ENCODE measurements around the gene NFIX. TPM values are rescaled to one million over a fixed set of nuclear protein-coding genes. Genes with fewer than 3 reads are reported as not detected.

Gene NFIX
- total and polyA plus RNA-seq, 2 experiments from 2014 or later: 0.06 to 0.14 TPM

DNA sequence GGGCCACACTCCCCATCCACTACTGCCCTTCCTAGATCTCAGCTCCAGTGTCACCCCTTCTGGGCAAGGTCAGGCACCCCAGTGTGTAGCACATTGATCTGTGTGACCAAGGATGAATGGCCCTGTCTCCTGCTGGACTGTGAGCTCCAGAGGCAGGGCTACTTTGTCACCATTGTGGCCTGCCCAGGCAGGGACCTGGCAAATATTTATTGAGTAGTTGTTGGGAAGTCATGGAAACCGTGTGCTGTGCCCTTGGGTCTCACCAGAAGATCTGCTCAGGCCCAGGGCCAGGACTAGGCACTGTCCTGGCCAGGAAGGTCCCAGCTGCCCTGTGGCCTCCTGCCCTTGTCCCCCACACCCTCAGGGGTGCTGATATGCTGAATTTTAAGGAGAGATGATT is 133.3 kb downstream of the NFIX start:
- Mint-ChIP-seq H3K9me3 (no peaks in the 10 kb centered on the region), H3K4me1 (peaks cover 5% of the 10 kb centered on the region; the same call in 2 of the 3 replicates), H3K4me3 (no peak overlapping the region), H3K36me3 (ENCODE audit: low read depth) (peaks cover 31% of the 10 kb centered on the region), H3K27ac (no peak overlapping the region), H3K27me3 (ENCODE audit: insufficient read depth, low read depth, poor library complexity) (peaks cover 9% of the 10 kb centered on the region)
- H3K79me2 ChIP-seq (replicated peaks; ENCODE audit: insufficient read depth): peaks cover 100% of the 10 kb centered on the region
- TF ChIP-seq ZNF331 (CRISPR knock-in tag; IDR thresholded peaks at IDR 0.05; ENCODE audit: low read depth): no peak
- TF ChIP-seq, protein P1, sequence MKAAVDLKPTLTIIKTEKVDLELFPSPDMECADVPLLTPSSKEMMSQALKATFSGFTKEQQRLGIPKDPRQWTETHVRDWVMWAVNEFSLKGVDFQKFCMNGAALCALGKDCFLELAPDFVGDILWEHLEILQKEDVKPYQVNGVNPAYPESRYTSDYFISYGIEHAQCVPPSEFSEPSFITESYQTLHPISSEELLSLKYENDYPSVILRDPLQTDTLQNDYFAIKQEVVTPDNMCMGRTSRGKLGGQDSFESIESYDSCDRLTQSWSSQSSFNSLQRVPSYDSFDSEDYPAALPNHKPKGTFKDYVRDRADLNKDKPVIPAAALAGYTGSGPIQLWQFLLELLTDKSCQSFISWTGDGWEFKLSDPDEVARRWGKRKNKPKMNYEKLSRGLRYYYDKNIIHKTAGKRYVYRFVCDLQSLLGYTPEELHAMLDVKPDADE (IDR thresholded peaks at IDR 0.05): no peak
- TF ChIP-seq, protein P2, sequence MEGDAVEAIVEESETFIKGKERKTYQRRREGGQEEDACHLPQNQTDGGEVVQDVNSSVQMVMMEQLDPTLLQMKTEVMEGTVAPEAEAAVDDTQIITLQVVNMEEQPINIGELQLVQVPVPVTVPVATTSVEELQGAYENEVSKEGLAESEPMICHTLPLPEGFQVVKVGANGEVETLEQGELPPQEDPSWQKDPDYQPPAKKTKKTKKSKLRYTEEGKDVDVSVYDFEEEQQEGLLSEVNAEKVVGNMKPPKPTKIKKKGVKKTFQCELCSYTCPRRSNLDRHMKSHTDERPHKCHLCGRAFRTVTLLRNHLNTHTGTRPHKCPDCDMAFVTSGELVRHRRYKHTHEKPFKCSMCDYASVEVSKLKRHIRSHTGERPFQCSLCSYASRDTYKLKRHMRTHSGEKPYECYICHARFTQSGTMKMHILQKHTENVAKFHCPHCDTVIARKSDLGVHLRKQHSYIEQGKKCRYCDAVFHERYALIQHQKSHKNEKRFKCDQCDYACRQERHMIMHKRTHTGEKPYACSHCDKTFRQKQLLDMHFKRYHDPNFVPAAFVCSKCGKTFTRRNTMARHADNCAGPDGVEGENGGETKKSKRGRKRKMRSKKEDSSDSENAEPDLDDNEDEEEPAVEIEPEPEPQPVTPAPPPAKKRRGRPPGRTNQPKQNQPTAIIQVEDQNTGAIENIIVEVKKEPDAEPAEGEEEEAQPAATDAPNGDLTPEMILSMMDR (conservative IDR thresholded peaks at IDR 0.05; ENCODE audit: low read depth in 2 of 2): no peak
- TF ChIP-seq JUNB (IDR thresholded peaks at IDR 0.05; ENCODE audit: unreplicated experiment): no peak
- TF ChIP-seq STAT1 (IDR thresholded peaks at IDR 0.05; ENCODE audit: unreplicated experiment): no peak
- no peak for TF ChIP-seq CREB1 (CRISPR knock-in tag; IDR thresholded peaks at IDR 0.05; ENCODE audit: low read depth)
- TF ChIP-seq EZH2phosphoT487 (IDR thresholded peaks at IDR 0.05; ENCODE audit: unreplicated experiment): no peak
- TF ChIP-seq, protein P3, sequence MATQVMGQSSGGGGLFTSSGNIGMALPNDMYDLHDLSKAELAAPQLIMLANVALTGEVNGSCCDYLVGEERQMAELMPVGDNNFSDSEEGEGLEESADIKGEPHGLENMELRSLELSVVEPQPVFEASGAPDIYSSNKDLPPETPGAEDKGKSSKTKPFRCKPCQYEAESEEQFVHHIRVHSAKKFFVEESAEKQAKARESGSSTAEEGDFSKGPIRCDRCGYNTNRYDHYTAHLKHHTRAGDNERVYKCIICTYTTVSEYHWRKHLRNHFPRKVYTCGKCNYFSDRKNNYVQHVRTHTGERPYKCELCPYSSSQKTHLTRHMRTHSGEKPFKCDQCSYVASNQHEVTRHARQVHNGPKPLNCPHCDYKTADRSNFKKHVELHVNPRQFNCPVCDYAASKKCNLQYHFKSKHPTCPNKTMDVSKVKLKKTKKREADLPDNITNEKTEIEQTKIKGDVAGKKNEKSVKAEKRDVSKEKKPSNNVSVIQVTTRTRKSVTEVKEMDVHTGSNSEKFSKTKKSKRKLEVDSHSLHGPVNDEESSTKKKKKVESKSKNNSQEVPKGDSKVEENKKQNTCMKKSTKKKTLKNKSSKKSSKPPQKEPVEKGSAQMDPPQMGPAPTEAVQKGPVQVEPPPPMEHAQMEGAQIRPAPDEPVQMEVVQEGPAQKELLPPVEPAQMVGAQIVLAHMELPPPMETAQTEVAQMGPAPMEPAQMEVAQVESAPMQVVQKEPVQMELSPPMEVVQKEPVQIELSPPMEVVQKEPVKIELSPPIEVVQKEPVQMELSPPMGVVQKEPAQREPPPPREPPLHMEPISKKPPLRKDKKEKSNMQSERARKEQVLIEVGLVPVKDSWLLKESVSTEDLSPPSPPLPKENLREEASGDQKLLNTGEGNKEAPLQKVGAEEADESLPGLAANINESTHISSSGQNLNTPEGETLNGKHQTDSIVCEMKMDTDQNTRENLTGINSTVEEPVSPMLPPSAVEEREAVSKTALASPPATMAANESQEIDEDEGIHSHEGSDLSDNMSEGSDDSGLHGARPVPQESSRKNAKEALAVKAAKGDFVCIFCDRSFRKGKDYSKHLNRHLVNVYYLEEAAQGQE (IDR thresholded peaks at IDR 0.05; ENCODE audit: unreplicated experiment): no peak
- no peak for TF ChIP-seq NANOG (IDR thresholded peaks at IDR 0.05; ENCODE audit: borderline replicate concordance)
- no peak for TF ChIP-seq POLR2AphosphoS5 (IDR thresholded peaks at IDR 0.05; ENCODE audit: low read depth)
- TF ChIP-seq, protein P4, sequence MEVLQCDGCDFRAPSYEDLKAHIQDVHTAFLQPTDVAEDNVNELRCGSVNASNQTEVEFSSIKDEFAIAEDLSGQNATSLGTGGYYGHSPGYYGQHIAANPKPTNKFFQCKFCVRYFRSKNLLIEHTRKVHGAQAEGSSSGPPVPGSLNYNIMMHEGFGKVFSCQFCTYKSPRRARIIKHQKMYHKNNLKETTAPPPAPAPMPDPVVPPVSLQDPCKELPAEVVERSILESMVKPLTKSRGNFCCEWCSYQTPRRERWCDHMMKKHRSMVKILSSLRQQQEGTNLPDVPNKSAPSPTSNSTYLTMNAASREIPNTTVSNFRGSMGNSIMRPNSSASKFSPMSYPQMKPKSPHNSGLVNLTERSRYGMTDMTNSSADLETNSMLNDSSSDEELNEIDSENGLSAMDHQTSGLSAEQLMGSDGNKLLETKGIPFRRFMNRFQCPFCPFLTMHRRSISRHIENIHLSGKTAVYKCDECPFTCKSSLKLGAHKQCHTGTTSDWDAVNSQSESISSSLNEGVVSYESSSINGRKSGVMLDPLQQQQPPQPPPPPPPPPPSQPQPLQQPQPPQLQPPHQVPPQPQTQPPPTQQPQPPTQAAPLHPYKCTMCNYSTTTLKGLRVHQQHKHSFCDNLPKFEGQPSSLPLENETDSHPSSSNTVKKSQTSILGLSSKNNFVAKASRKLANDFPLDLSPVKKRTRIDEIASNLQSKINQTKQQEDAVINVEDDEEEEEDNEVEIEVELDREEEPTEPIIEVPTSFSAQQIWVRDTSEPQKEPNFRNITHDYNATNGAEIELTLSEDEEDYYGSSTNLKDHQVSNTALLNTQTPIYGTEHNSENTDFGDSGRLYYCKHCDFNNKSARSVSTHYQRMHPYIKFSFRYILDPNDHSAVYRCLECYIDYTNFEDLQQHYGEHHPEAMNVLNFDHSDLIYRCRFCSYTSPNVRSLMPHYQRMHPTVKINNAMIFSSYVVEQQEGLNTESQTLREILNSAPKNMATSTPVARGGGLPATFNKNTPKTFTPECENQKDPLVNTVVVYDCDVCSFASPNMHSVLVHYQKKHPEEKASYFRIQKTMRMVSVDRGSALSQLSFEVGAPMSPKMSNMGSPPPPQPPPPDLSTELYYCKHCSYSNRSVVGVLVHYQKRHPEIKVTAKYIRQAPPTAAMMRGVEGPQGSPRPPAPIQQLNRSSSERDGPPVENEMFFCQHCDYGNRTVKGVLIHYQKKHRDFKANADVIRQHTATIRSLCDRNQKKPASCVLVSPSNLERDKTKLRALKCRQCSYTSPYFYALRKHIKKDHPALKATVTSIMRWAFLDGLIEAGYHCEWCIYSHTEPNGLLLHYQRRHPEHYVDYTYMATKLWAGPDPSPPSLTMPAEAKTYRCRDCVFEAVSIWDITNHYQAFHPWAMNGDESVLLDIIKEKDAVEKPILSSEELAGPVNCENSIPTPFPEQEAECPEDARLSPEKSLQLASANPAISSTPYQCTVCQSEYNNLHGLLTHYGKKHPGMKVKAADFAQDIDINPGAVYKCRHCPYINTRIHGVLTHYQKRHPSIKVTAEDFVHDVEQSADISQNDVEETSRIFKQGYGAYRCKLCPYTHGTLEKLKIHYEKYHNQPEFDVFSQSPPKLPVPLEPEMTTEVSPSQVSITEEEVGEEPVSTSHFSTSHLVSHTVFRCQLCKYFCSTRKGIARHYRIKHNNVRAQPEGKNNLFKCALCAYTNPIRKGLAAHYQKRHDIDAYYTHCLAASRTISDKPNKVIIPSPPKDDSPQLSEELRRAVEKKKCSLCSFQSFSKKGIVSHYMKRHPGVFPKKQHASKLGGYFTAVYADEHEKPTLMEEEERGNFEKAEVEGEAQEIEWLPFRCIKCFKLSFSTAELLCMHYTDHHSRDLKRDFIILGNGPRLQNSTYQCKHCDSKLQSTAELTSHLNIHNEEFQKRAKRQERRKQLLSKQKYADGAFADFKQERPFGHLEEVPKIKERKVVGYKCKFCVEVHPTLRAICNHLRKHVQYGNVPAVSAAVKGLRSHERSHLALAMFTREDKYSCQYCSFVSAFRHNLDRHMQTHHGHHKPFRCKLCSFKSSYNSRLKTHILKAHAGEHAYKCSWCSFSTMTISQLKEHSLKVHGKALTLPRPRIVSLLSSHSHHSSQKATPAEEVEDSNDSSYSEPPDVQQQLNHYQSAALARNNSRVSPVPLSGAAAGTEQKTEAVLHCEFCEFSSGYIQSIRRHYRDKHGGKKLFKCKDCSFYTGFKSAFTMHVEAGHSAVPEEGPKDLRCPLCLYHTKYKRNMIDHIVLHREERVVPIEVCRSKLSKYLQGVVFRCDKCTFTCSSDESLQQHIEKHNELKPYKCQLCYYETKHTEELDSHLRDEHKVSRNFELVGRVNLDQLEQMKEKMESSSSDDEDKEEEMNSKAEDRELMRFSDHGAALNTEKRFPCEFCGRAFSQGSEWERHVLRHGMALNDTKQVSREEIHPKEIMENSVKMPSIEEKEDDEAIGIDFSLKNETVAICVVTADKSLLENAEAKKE (CRISPR knock-in tag; IDR thresholded peaks at IDR 0.05): no peak
- no peak for TF ChIP-seq ZNF114 (CRISPR knock-in tag; IDR thresholded peaks at IDR 0.05)
- TF ChIP-seq EZH2 (IDR thresholded peaks at IDR 0.05; ENCODE audit: low read depth, unreplicated experiment): no peak
- no peaks in the 10 kb centered on the region for H3K9me2 ChIP-seq (ENCODE audit: insufficient read depth)
- H3K27me3 ChIP-seq (ENCODE audit: insufficient read depth): no peaks in the 10 kb centered on the region
- no peaks in the 10 kb centered on the region for H3F3A ChIP-seq (replicated peaks; ENCODE audit: low read depth)
- no peak for ATAC-seq
- no peak overlapping the region for H3K4me3 ChIP-seq
- no peak overlapping the region for H3K27ac ChIP-seq (ENCODE audit: low read depth)
- H4K20me1 ChIP-seq (replicated peaks; ENCODE audit: insufficient read depth): peaks cover 93% of the 10 kb centered on the region
- no peak overlapping the region for H2AFZ ChIP-seq
- H3K4me2 ChIP-seq: no peak overlapping the region
- no peaks in the 10 kb centered on the region for H3K4me1 ChIP-seq (ENCODE audit: insufficient read depth)
- H3K36me3 ChIP-seq (ENCODE audit: insufficient read depth): no peaks in the 10 kb centered on the region
- DNase-seq (ENCODE audit: low spot score): no peak

Data from GM23338 (cell line).